Choroid plexus epithelial cell (primary cell): ENCODE data around the gene AKR7A2.
"Not testable (repeated sequence)": the region's sequence is repeated elsewhere in the genome, so short reads cannot be mapped to it uniquely, and the experiment has no call there.

Experiments used
- DNase-seq: peaks from one replicate; pipeline ENCODE4 v3.0.0-alpha.2; 2010; ENCODE audit warnings: low read depth
- H3K4me3 ChIP-seq: 2 replicates; pipeline ENCODE4 v1.5.1; 2011; ENCODE audit warnings: low read depth, mild to moderate bottlenecking, control low read depth, low read length, moderate library complexity
- TF ChIP-seq, protein P1 (sequence below): conservative IDR thresholded peaks from 2 replicates; pipeline ENCODE4 v1.5.1; 2011; ENCODE audit warnings: low read depth, mild to moderate bottlenecking, control low read depth, inconsistent platforms, low read length, moderate library complexity

The AKR7A2 gene

DNA sequence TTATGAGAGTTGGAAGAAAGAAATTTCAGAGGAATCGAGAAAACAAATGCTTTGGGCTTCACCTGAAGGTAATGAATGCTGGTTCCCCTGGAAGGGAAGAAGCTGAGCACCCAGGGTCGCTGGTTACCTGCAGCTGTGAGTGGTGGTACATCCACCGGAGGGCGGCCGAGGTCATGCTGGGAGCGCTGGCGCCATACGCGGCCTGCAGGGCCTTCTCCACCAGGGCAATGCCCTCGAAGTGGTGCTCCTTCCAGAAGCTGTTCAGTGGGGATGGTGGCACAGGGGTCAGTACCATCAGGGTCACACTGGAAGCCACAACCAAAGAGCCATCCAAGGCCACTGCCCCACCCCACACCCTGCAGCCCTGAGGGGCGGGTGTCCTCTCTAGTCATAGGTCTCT lies 43.5 kb downstream of the AKR7A2 start:
- TF ChIP-seq, protein P1, sequence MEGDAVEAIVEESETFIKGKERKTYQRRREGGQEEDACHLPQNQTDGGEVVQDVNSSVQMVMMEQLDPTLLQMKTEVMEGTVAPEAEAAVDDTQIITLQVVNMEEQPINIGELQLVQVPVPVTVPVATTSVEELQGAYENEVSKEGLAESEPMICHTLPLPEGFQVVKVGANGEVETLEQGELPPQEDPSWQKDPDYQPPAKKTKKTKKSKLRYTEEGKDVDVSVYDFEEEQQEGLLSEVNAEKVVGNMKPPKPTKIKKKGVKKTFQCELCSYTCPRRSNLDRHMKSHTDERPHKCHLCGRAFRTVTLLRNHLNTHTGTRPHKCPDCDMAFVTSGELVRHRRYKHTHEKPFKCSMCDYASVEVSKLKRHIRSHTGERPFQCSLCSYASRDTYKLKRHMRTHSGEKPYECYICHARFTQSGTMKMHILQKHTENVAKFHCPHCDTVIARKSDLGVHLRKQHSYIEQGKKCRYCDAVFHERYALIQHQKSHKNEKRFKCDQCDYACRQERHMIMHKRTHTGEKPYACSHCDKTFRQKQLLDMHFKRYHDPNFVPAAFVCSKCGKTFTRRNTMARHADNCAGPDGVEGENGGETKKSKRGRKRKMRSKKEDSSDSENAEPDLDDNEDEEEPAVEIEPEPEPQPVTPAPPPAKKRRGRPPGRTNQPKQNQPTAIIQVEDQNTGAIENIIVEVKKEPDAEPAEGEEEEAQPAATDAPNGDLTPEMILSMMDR, result no peak
- no peak overlapping the region for H3K4me3 ChIP-seq
- no peak for DNase-seq

DNA sequence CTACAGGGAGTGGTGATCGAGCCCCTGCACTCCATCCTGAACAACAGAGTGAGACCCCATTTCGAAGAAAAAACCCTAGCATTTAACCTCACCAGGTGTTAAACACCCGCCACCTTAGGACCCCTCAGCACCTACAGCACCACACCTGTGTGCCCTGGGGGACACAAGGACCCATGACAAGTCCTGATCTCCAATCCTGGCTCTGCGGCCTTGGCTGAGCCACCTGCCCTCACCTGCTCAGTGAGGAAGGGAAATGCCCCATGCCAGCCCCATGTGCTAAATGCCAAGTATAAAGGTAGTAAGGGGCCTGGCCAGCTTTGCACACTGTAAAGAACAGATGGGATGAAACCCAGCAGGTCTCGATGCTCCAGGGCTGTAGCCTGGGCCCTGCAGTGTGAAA lies 49.2 kb downstream of the AKR7A2 start:
- no peak for DNase-seq
- TF ChIP-seq, protein P1, result no peak
- H3K4me3 ChIP-seq, result no peak overlapping the region

DNA sequence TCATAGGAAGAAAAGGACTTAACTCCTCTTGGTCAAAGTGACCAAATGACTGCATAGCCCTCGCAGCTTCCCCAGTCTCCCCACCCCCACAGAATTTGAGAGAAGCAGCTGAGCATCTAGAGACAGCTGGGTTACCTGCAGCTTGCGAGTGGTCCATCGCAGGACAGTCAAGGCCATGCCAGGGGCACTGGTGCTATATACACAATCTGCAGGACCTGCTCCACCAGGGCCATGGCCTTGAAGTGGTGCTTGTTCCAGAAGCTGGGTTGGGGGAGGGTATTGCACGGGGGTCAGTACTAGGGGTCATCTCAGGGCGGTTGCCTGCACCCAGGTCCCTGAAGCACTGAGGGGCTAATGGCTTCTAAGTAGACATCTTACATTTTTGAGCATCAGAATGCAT lies 49.9 kb downstream of the AKR7A2 start:
- no peak for DNase-seq
- TF ChIP-seq, protein P1, result no peak
- no peak overlapping the region for H3K4me3 ChIP-seq

DNA sequence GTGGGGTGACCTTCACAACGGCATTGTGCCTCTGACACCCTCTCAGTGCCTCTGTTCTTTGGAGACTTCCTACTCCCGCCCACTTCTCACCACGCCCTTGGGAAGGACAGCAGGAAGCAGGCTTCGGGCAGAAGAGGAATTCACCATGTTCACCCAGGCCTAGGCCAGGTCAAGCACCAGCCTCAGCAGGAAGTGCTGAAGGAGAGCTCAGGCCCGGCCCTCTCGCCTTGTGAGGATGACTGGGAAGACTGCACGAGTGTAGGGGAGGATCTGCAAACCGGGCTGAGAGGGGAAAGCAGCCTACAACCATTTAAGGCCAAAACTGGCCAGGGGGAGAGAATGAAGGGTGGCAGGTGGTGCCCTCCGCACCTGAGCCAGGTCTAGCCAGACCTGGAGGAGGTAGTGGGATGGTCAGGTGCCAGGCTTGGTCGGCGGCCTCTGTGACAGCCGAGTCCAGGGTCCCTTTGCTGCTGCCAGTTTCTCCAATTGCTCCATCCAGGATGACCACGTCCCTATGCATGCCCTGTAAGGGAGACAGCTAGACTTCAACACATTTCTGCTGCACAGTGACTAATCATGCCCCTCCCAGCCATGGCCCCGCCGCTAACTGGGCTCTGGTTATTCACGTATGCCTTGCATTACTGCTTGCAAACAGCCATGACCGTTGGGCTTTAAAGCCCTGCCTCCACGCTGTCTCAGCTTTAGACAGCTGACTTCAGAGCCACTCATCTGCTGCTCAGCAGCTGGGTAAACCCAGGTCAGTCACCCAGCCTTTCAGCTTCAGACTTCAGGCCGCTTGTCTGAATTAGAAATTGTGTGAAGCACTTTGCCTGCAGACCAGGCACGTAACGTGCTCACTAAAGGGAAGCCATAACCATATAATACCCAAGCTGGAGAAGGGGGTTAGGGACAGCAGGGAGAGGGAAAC lies 51.5 kb downstream of the AKR7A2 start:
- H3K4me3 ChIP-seq, result no peak overlapping the region
- DNase-seq, result peak; percentile 72
- TF ChIP-seq, protein P1, result no peak

DNA sequence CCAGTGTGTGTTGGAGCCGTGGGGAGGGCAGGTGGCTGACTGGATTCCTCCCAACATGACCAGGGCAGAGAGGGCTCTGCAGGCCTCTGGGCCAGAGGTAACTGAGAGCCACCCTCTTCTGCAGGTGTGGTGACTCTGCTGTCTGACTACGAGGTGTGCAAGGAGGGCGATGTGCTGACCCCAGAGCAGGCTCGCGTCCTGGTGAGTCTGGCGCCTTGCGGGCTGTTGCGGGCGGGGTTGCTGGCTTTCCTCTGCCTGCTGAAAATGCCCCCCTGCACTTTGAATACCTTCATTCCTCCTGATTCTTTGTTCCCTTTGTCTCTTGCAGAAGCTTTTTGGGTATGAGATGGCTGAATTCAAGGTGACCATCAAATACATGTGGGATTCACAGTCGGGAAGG lies 53.6 kb downstream of the AKR7A2 start:
- no peak overlapping the region for H3K4me3 ChIP-seq
- TF ChIP-seq, protein P1, result no peak
- DNase-seq, result no peak

DNA sequence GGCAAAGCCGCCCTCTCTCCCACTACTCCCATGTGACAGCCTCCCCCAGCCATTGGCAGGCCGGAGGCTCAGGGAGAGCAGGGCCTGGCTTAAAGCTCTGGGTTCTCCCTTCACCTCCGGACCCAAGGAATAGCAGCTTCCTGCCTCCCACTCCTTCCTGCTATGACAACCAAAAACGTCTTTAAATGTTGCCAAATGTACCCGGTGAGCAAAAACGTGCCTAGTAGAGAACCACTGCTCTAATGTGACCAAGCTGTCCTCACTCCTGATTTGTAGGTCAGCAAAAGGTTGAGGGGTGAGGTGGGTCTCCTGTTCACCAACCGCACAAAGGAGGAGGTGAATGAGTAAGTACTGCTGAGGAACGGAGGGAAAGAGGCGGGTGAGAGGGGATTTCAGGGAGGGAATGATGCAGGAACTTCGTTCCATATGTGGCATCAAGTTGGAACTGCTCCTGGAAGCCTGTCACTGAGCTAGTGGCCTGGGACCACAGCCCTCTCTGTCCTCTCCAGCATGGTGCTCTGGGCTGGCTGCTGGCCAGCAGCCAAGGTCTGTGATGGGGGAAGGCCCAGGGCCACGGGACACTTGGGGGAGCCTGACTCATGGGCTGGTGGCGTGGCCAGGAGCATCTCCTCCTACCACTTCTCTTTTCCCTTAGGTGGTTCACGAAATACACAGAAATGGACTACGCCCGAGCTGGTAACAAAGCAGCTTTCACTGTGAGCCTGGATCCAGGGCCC lies 54.6 kb downstream of the AKR7A2 start:
- H3K4me3 ChIP-seq, result no peak overlapping the region
- TF ChIP-seq, protein P1, result no peak
- DNase-seq, result peak; percentile 18

DNA sequence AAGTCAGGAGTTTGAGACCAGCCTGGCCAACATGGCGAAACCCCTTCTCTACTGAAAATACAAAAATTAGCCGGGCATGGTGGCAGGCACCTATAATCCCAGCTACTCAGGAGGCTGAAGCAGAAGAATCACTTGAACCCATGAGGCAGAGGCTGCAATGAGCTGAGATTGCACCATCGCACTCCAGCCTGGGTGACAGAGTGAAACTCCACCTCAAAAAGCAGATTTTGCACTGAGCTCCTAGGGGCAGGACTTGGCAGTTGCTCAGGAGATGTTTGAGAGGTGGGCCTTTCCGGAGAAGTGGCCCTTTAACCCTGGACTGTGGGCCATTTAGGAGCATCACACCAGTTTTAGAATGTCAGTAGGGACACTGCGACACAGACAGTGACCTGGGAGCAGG lies 55.6 kb downstream of the AKR7A2 start:
- DNase-seq, H3K4me3 ChIP-seq: not testable (repeated sequence)
